GM12864 (cell line): ENCODE data around the gene ADAMTS14.
A peak's percentile ranks its signal among the peaks of the same experiment; 100 is the strongest.

Source experiments
- DNase-seq: peaks from one replicate; pipeline ENCODE4 v3.0.0-alpha.2; 2011; ENCODE audit warnings: low read depth
- H3K4me3 ChIP-seq: 2 replicates; pipeline ENCODE4 v1.5.1; 2011; ENCODE audit warnings: mild to moderate bottlenecking, low read depth, low read length, control low read depth
- CTCF ChIP-seq: IDR thresholded peaks from 2 replicates; pipeline ENCODE4 v1.5.1; 2011; ENCODE audit warnings: low read depth, mild to moderate bottlenecking, moderate library complexity, low read length, control low read depth, inconsistent platforms; ENCODE audit errors: missing control alignments

ADAMTS14 gene

GRCh38 chr10:70730955-70731354, 58.6 kb downstream of the ADAMTS14 start:
- no peak overlapping the region for H3K4me3 ChIP-seq
- TF ChIP-seq CTCF = no peak
- no peak for DNase-seq

- DNase-seq = no peak
- no peak overlapping the region for H3K4me3 ChIP-seq
- TF ChIP-seq CTCF = no peak
Measured at GRCh38 chr10:70732569-70732968, 60.3 kb downstream of the ADAMTS14 start.

- TF ChIP-seq CTCF = no peak
- no peak overlapping the region for H3K4me3 ChIP-seq
- no peak for DNase-seq
Measured at GRCh38 chr10:70733051-70733450, 60.7 kb downstream of the ADAMTS14 start.

- H3K4me3 ChIP-seq = no peak overlapping the region
- no peak for DNase-seq
- no peak for TF ChIP-seq CTCF
Measured at GRCh38 chr10:70735161-70735560, 62.9 kb downstream of the ADAMTS14 start.

- no peak for DNase-seq
- no peak overlapping the region for H3K4me3 ChIP-seq
- TF ChIP-seq CTCF = no peak
Measured at GRCh38 chr10:70736525-70736924, 64.2 kb downstream of the ADAMTS14 start.

GRCh38 chr10:70737250-70737649, 64.9 kb downstream of the ADAMTS14 start:
- no peak overlapping the region for H3K4me3 ChIP-seq
- TF ChIP-seq CTCF = no peak
- DNase-seq = no peak

- no peak overlapping the region for H3K4me3 ChIP-seq
- DNase-seq = no peak
- peak; percentile 25 for TF ChIP-seq CTCF
Measured at GRCh38 chr10:70738006-70738760, 65.9 kb downstream of the ADAMTS14 start.
